ENCODE measurements around the gene GPRIN1. TPM values are rescaled to one million over a fixed set of nuclear protein-coding genes. Genes with fewer than 3 reads are reported as not detected.
A peak's percentile ranks its signal among the peaks of the same experiment; 100 is the strongest.
"Not testable (repeated sequence)": the region's sequence is repeated elsewhere in the genome, so short reads cannot be mapped to it uniquely, and the experiment has no call there.

The GPRIN1 gene
- total RNA-seq, 2 experiments from 2014 or later, result 4.5 to 5.3 TPM

GRCh38 chr5:176591667-176592066 is 18.3 kb downstream of the GPRIN1 start:
- H3K27me3 Mint-ChIP-seq, CTCF ChIA-PET, POLR2A ChIA-PET: not testable (repeated sequence)

GRCh38 chr5:176590035-176590717 is 19.8 kb downstream of the GPRIN1 start:
- peaks cover 7% of the 10 kb centered on the region for H3K9me3 Mint-ChIP-seq
- no peak overlapping the region for H3K27ac Mint-ChIP-seq
- intact Hi-C loops (cut with micrococcal nuclease), result no loop called here
- H3K36me3 Mint-ChIP-seq, result no peaks in the 10 kb centered on the region
- H3K4me1 Mint-ChIP-seq (ENCODE audit: low read depth), result no peaks in the 10 kb centered on the region
- no peak for DNase-seq
- H3K4me3 Mint-ChIP-seq, result no peak overlapping the region
- ChIA-PET CTCF (no interaction called here), POLR2A (no interaction called here)
- no peaks in the 10 kb centered on the region for H3K27me3 Mint-ChIP-seq

More at GRCh38 chr5:176591667-176592066, 18.3 kb downstream of the GPRIN1 start:
- H3K36me3 Mint-ChIP-seq; DNase-seq; H3K9me3 Mint-ChIP-seq; H3K27ac Mint-ChIP-seq; H3K4me3 Mint-ChIP-seq; intact Hi-C loops (cut with micrococcal nuclease); H3K4me1 Mint-ChIP-seq (ENCODE audit: low read depth): not testable (repeated sequence)

GRCh38 chr5:176589039-176589769 is 20.8 kb downstream of the GPRIN1 start:
- ChIA-PET CTCF (no interaction called here), POLR2A (no interaction called here)

GRCh38 chr5:176588297-176588696 is 21.7 kb downstream of the GPRIN1 start:
- no peaks in the 10 kb centered on the region for H3K27me3 Mint-ChIP-seq
- H3K4me3 Mint-ChIP-seq, result no peak overlapping the region
- H3K36me3 Mint-ChIP-seq, result no peaks in the 10 kb centered on the region
- CTCF ChIA-PET, result interaction anchor here (0.7 kb wide), 1 partner anchor 8 kb away, joined by 4 read pairs; no protein-coding TSS in a partner anchor
- H3K4me1 Mint-ChIP-seq (ENCODE audit: low read depth), result no peaks in the 10 kb centered on the region
- intact Hi-C loops (cut with micrococcal nuclease), result no loop called here
- peaks cover 16% of the 10 kb centered on the region for H3K9me3 Mint-ChIP-seq
- POLR2A ChIA-PET, result no interaction called here
- no peak for DNase-seq
- no peak overlapping the region for H3K27ac Mint-ChIP-seq

More at GRCh38 chr5:176589039-176589769, 20.8 kb downstream of the GPRIN1 start:
- Mint-ChIP-seq H3K36me3 (no peaks in the 10 kb centered on the region), H3K4me1 (ENCODE audit: low read depth) (no peaks in the 10 kb centered on the region), H3K27ac (no peak overlapping the region), H3K9me3 (peaks cover 13% of the 10 kb centered on the region), H3K27me3 (no peaks in the 10 kb centered on the region), H3K4me3 (no peak overlapping the region)
- no peak for DNase-seq
- intact Hi-C loops (cut with micrococcal nuclease), result no loop called here

GRCh38 chr5:176587398-176587797 is 22.6 kb downstream of the GPRIN1 start:
- intact Hi-C loops (cut with micrococcal nuclease), result no loop called here
- no peaks in the 10 kb centered on the region for H3K36me3 Mint-ChIP-seq
- peaks cover 16% of the 10 kb centered on the region for H3K9me3 Mint-ChIP-seq
- POLR2A ChIA-PET, result no interaction called here
- no peak overlapping the region for H3K4me3 Mint-ChIP-seq
- CTCF ChIA-PET, result interaction anchor here (0.6 to 1.3 kb wide), 2 partner anchors 14 to 17 kb away, joined by 3 to 4 read pairs; no protein-coding TSS in a partner anchor
- no peaks in the 10 kb centered on the region for H3K4me1 Mint-ChIP-seq (ENCODE audit: low read depth)
- DNase-seq, result no peak
- no peak overlapping the region for H3K27ac Mint-ChIP-seq
- no peaks in the 10 kb centered on the region for H3K27me3 Mint-ChIP-seq

GRCh38 chr5:176583076-176583475 is 26.9 kb downstream of the GPRIN1 start:
- Mint-ChIP-seq H3K36me3 (no peaks in the 10 kb centered on the region), H3K27me3 (no peaks in the 10 kb centered on the region), H3K27ac (no peak overlapping the region), H3K4me1 (ENCODE audit: low read depth) (no peaks in the 10 kb centered on the region), H3K4me3 (no peak overlapping the region), H3K9me3 (peaks cover 16% of the 10 kb centered on the region)
- intact Hi-C loops (cut with micrococcal nuclease), result no loop called here
- ChIA-PET CTCF (no interaction called here), POLR2A (no interaction called here)
- DNase-seq, result no peak

- Mint-ChIP-seq H3K36me3 (no peaks in the 10 kb centered on the region), H3K4me1 (ENCODE audit: low read depth) (no peaks in the 10 kb centered on the region), H3K9me3 (peaks cover 16% of the 10 kb centered on the region), H3K27me3 (no peaks in the 10 kb centered on the region), H3K27ac (no peak overlapping the region), H3K4me3 (no peak overlapping the region)
- intact Hi-C loops (cut with micrococcal nuclease), result no loop called here
- ChIA-PET CTCF (interaction anchor here (1.4 kb wide), 1 partner anchor 9 kb away, joined by 3 read pairs; no protein-coding TSS in a partner anchor), POLR2A (no interaction called here)
- DNase-seq, result no peak
Observed at GRCh38 chr5:176581361-176581760, 28.6 kb downstream of the GPRIN1 start.

GRCh38 chr5:176579323-176579722 is 30.6 kb downstream of the GPRIN1 start:
- no peak overlapping the region for H3K4me3 Mint-ChIP-seq
- H3K36me3 Mint-ChIP-seq, result no peaks in the 10 kb centered on the region

GRCh38 chr5:176578391-176578808 is 31.6 kb downstream of the GPRIN1 start:
- Mint-ChIP-seq H3K36me3 (no peaks in the 10 kb centered on the region), H3K9me3 (no peaks in the 10 kb centered on the region), H3K4me3 (no peak overlapping the region), H3K4me1 (ENCODE audit: low read depth) (no peaks in the 10 kb centered on the region), H3K27ac (no peak overlapping the region), H3K27me3 (no peaks in the 10 kb centered on the region)
- ChIA-PET CTCF (interaction anchor here (1.2 to 2.2 kb wide), 3 partner anchors 18 to 162 kb away, joined by 4 to 12 read pairs (median 6); partner anchors contain the start of genes CLTB and RNF44), POLR2A (no interaction called here)
- DNase-seq, result peak; percentile 65
- intact Hi-C loops (cut with micrococcal nuclease), result no loop called here

More at GRCh38 chr5:176579323-176579722, 30.6 kb downstream of the GPRIN1 start:
- Mint-ChIP-seq H3K9me3 (peaks cover 5% of the 10 kb centered on the region), H3K27me3 (no peaks in the 10 kb centered on the region), H3K4me1 (ENCODE audit: low read depth) (no peaks in the 10 kb centered on the region), H3K27ac (no peak overlapping the region)
- intact Hi-C loops (cut with micrococcal nuclease), result no loop called here
- POLR2A ChIA-PET, result no interaction called here
- DNase-seq, result no peak
- CTCF ChIA-PET, result interaction anchor here (1.0 to 2.2 kb wide), 4 partner anchors 9 to 163 kb away, joined by 3 to 12 read pairs (median 4); partner anchors contain the start of genes CLTB and RNF44

- CTCF ChIA-PET, result interaction anchor here (1.2 to 2.1 kb wide), 2 partner anchors 19 to 40 kb away, joined by 4 to 6 read pairs; partner anchors contain the start of gene RNF44
- no peak for DNase-seq
- POLR2A ChIA-PET, result no interaction called here
- Mint-ChIP-seq H3K27ac (no peak overlapping the region), H3K9me3 (no peaks in the 10 kb centered on the region), H3K27me3 (no peaks in the 10 kb centered on the region), H3K36me3 (no peaks in the 10 kb centered on the region), H3K4me3 (no peak overlapping the region), H3K4me1 (ENCODE audit: low read depth) (no peaks in the 10 kb centered on the region)
- intact Hi-C loops (cut with micrococcal nuclease), result no loop called here
Observed at GRCh38 chr5:176577312-176578176, 32.4 kb downstream of the GPRIN1 start.

- Mint-ChIP-seq H3K4me3 (no peak overlapping the region), H3K27me3 (no peaks in the 10 kb centered on the region), H3K27ac (peak overlapping the region; percentile 13), H3K4me1 (ENCODE audit: low read depth) (no peaks in the 10 kb centered on the region), H3K36me3 (no peaks in the 10 kb centered on the region), H3K9me3 (no peaks in the 10 kb centered on the region)
- ChIA-PET POLR2A (no interaction called here), CTCF (interaction anchor here (1.1 to 3.8 kb wide), 2 partner anchors 29 to 84 kb away, joined by 4 to 25 read pairs; no protein-coding TSS in a partner anchor)
- no peak for DNase-seq
- intact Hi-C loops (cut with micrococcal nuclease), result no loop called here
Observed at GRCh38 chr5:176575488-176576422, 34.2 kb downstream of the GPRIN1 start.

All from activated CD4-positive, alpha-beta memory T cell treated with anti-CD3 and anti-CD28 coated beads for 36 hours (primary cell).